ENCODE results near the gene GPR155.

GPR155 gene, protein sequence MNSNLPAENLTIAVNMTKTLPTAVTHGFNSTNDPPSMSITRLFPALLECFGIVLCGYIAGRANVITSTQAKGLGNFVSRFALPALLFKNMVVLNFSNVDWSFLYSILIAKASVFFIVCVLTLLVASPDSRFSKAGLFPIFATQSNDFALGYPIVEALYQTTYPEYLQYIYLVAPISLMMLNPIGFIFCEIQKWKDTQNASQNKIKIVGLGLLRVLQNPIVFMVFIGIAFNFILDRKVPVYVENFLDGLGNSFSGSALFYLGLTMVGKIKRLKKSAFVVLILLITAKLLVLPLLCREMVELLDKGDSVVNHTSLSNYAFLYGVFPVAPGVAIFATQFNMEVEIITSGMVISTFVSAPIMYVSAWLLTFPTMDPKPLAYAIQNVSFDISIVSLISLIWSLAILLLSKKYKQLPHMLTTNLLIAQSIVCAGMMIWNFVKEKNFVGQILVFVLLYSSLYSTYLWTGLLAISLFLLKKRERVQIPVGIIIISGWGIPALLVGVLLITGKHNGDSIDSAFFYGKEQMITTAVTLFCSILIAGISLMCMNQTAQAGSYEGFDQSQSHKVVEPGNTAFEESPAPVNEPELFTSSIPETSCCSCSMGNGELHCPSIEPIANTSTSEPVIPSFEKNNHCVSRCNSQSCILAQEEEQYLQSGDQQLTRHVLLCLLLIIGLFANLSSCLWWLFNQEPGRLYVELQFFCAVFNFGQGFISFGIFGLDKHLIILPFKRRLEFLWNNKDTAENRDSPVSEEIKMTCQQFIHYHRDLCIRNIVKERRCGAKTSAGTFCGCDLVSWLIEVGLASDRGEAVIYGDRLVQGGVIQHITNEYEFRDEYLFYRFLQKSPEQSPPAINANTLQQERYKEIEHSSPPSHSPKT

DNA sequence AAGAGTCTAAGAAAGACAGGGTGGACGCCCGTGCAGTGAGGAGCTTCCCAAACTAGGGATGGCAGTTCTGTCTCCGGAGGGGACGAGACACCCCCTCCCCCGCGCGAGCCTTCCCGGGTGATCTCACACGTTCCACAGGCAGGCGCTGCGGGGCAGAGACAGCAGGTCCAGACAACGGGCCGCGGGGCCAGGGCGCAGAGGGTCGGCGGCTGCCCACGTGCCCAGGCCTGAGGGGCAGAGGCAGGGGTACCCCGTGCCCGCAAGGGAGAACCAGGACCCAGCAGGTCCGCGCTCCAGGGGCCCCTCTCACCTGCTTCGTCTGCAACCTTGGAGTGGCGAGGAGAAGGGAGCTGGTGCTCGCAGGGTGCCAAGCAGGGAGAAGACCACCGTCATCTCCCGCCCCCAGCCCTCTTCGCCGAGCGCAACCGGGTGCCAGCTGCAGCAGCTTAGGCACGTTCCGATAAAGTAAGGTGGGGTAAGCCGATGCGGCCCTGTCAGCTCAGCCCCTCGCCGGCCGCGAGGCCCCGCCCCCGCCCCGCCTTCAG lies at the start of gene GPR155:
Gene GPR155, minus strand, starts transcription at position 467 of the 545 bp plus-strand sequence. CDS start 5,073 bp downstream, outside the sequence.
- TF ChIP-seq, protein P1, sequence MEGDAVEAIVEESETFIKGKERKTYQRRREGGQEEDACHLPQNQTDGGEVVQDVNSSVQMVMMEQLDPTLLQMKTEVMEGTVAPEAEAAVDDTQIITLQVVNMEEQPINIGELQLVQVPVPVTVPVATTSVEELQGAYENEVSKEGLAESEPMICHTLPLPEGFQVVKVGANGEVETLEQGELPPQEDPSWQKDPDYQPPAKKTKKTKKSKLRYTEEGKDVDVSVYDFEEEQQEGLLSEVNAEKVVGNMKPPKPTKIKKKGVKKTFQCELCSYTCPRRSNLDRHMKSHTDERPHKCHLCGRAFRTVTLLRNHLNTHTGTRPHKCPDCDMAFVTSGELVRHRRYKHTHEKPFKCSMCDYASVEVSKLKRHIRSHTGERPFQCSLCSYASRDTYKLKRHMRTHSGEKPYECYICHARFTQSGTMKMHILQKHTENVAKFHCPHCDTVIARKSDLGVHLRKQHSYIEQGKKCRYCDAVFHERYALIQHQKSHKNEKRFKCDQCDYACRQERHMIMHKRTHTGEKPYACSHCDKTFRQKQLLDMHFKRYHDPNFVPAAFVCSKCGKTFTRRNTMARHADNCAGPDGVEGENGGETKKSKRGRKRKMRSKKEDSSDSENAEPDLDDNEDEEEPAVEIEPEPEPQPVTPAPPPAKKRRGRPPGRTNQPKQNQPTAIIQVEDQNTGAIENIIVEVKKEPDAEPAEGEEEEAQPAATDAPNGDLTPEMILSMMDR (IDR thresholded peaks at IDR 0.05; ENCODE audit: borderline replicate concordance, insufficient read depth, low read depth, low read length) = no peak
- H3K4me3 ChIP-seq (ENCODE audit: low read depth, low read length) = peak within 1 kb of the TSS; percentile 70

DNA sequence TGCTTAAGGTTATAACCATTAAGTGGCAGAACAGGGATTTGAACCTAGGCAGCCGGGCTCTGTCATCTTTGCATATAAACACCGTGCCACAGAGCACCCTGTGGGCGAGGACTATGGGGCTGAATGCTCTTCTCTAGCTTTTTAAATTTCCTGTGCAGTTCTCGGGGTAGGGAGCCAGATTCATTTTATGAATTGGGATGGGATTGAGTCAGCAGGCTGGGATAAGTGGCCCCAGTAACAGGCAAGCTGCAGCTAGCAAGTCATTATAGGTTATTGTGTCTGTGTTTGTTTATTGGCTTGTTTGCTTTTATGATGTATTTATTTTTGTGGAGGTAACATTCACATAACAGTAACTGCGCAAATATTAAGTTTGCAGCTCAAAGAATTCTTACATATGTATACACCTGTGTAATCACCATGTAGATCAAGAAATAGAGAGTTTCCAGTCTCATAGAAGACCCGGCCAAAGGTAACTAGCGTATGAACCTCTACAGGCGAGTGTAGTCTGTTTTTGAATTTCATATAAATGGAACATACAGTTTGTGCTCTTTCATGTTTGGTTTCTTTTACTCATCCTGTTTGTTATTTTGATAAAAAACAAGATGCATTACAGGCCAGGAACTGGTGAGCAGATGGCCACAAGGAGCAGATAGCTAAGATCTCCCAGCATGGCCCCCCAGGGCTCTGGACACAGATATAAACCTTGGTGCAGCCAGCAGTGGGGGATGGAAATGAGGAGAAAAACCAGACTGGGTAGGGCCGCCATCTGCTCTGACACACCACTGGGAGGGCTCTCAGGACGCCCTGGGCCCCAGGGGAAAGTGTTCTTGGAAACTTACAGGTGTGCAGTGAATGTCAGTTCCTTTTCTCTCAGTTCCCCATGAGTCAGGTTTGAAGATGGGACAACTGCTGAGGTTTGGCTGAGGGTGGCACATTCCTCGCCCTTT lies 49.2 kb upstream of the GPR155 start:
- TF ChIP-seq, protein P1 (IDR thresholded peaks at IDR 0.05; ENCODE audit: borderline replicate concordance, insufficient read depth, low read depth, low read length) = no peak
- no peak overlapping the region for H3K4me3 ChIP-seq (ENCODE audit: low read depth, low read length)

DNA sequence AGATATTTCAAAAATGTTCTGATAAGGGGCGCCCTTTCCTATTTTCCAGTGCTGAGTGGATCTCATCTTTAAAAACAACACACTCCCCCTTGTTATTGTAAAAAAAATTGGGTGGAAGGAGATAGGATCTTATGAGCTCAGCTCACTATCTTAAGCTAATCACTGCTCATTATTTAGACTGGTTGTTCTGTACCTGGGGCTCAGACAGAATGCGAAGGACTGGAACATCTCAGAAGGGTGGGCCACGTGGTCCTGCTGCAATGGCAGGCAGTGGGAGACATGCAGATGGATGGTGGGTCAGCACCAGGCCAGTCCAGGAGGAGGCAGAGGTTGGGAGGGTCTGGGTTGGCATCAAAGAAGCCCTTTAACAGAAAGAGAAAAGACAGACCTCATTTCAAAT lies 48.3 kb upstream of the GPR155 start:
- TF ChIP-seq, protein P1 (IDR thresholded peaks at IDR 0.05; ENCODE audit: borderline replicate concordance, insufficient read depth, low read depth, low read length) = no peak
- no peak overlapping the region for H3K4me3 ChIP-seq (ENCODE audit: low read depth, low read length)

DNA sequence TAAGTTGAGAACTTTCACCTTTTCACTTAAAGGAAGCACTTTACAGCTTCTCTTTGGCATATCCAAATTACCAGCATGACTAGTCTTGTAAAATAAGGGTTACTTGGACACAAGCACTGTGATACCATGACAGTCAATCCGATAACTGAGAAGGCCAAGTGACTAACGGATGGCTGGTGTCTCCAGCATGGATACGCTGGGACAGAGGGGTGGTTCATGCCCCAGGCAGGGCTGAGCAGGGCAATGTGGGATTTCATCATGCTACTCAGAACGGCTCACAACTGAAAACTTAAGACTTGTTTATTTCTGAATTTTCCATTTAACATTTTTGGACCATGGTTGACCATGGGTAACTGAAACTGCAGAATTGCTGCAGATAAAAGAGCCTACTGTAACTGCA lies 43.1 kb upstream of the GPR155 start:
- TF ChIP-seq, protein P1 (IDR thresholded peaks at IDR 0.05; ENCODE audit: borderline replicate concordance, insufficient read depth, low read depth, low read length) = no peak
- no peak overlapping the region for H3K4me3 ChIP-seq (ENCODE audit: low read depth, low read length)

DNA sequence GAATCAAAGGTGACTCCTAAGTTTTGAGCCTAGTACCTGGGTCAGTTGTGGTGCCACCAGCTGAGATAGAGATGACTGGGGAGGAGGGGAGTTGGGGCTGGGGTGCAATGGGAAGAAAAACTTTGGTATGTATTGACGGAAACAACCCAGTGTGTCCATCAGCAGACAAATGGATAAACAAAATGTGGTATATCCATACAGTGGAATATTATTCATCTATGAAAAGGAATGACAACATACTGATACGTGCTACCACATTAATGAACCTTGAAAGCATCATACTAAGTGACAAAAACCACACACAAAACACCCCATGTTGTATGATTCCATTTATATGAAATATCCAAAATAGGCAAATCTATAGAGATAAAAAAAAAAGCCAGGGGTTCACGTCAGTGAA lies 41.1 kb upstream of the GPR155 start:
- H3K4me3 ChIP-seq (ENCODE audit: low read depth, low read length) = no peak overlapping the region
- TF ChIP-seq, protein P1 (IDR thresholded peaks at IDR 0.05; ENCODE audit: borderline replicate concordance, insufficient read depth, low read depth, low read length) = no peak

DNA sequence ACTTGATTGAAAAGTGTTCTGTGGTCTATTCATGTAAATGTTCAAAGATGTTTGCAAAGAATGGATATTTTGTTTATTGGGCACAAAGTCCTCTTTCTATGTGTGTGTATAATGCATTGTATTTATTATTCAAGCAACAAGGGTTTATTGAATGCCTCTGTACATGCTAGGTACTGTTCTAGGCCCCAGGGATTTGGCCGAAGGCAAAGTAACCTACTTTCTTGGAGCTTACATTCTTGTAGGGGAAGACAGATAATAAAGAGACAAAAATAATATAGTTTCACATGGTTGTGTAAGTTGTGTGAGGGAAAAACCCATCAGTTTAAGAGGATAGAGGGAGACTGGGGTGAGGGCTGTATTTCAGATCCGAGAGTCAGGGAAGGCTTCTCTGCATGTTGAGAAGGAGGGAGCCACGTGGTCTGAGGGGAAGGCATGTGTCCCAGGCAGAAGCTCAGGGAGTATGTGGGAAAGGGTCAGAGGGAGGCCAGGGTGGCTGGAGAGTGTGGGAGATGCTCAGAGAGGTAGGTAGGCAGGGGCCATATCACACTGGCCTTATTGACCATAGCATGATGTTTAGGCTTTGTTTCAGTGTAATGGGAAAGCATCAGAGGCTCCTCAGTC lies 40.4 kb upstream of the GPR155 start:
- TF ChIP-seq, protein P1 (IDR thresholded peaks at IDR 0.05; ENCODE audit: borderline replicate concordance, insufficient read depth, low read depth, low read length) = no peak
- H3K4me3 ChIP-seq (ENCODE audit: low read depth, low read length) = no peak overlapping the region
